Endothelial cell of hepatic sinusoid (primary cell): ENCODE data around the gene LYPLAL1.

Experiments
- in situ Hi-C: cut with HindIII; loops from 2 replicates; pipeline ENCODE4 v1.10.0; 2017; ENCODE audit warnings: low sequenced_read_pairs

Gene LYPLAL1

DNA sequence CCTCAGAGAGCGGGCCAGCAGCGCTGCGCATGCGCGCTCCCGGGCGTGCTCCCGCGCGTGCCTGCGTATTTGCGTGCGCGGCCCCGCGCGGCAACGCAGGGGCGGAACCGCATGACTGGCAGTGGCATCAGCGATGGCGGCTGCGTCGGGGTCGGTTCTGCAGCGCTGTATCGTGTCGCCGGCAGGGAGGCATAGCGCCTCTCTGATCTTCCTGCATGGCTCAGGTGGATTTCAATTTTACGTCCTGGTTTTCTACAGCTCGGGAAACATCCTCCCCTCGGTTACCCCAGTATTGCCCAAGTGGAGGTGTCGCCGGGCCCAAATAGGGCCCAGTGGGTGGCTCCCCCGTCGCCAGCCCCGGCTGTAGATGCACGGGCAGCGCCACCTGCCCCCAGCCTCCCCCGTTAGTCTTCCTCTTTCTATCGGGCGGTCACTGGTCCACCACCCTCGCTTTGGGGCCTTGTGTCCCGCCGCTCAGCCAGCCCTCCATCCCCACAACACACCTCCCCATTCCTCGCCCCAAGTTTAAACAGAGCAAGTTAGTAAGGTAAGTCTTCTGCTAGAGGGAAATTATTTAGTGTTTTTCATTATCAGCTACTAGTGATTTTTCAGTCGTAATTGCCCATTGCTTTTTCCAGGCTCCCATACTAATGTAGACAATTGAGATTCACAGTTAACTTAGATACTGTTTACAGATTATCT is at the start of gene LYPLAL1:
Gene LYPLAL1, plus strand, starts transcription at position 121 of the 702 bp plus-strand sequence. Its CDS starts 13 bp downstream, at position 134.
- in situ Hi-C loops = no loop called here

DNA sequence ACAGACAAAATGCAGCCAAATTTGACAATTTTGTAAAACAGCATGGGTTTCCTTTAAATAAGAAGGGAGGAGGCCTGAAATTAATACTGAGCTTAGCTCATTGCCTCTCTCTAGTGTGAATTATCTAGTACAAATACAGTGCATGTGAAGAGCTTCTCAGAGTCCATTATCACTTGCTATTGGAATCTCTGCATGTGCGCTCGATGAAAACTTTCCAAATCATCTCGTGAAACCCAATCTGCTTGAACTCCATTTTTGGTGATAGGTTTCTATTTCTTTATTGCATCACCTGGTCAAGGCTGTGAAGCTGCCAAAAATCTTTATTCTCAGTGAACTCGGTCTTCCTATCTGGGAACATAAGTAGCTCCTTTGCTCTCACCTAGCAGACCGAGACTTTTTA is 49.5 kb upstream of the LYPLAL1 start:
- in situ Hi-C loops = no loop called here

DNA sequence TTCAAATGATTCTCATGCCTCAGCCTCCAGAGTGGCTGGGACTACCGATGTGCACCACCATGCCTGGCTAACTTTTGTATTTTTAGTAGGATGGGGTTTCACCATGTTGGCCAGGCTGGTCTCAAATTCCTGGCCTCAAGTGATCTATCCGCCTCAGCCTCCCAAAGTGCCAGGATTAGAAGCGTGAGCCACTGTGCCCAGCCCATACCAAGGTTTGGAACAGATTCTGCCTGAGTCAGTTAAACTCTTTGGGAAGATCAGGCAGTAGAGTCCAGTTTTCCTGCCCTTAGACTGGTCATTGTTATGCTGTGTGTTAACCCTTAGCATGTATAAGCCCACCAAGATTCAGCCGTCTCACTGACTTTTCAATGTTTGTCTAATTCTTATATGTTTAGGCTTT is 48.3 kb upstream of the LYPLAL1 start:
- in situ Hi-C loops = no loop called here

DNA sequence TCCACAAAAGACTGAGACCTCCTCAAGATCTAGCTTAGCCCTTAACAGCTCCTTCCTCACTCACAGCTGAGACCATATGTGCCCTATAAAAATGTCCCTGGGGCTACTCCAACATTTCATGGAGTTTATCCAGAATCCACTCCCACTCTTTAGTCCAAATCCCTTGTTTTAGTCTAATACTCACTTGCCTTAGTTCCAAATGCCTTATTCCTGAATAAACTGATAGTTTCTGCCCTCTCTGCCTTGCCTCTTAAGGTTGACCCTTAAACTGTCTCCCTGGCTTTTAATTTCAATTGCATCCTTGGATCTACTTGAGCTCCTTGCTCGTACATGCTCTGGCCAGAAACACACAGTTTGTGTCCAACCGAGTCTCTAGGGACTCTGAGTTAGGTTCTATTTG is 47.3 kb upstream of the LYPLAL1 start:
- in situ Hi-C loops = no loop called here

DNA sequence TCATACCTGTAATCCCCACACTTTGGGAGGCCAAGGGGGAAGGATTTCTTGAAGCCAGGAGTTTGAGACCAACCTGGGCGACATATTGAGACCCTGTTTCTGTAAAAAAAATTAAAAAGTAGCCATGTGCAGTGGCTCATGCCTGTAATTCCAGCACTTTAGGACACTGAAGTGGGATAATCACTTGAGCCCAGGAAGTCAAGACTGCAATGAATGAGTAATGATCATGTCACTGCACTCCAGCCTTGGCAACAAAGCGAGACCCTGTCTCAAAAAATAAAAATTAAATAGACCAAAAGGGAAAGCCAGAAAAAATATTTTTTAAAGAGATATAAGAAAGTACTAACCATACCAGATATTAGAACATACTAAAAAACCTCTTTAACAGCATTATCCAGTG is 44.7 kb upstream of the LYPLAL1 start:
- in situ Hi-C loops = no loop called here

DNA sequence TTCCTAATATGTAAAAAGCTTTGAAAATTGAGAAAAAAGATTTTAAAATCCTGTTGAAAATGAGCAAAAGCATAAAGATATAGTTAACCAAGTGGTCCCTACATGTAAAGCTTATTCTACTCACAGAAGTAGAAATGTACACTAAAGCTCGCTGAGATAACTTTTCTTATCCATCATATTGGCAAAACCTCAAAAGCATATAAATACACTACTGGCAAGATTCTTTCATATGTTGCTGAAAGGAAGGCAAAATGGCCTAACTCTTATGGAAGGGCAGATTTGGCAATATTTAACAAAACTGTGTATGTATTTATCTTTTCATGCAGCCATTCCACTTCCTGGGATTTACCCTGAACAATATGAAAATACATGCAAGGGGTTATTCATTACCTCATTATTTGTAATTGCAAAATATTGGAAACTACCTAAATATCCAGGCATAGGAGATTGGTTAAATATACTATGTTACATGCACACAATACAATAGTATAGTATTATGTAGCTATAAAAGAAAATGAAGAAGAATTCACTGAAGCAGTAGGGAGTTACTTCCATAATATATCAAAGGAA is 43.2 kb upstream of the LYPLAL1 start:
- in situ Hi-C loops = no loop called here

DNA sequence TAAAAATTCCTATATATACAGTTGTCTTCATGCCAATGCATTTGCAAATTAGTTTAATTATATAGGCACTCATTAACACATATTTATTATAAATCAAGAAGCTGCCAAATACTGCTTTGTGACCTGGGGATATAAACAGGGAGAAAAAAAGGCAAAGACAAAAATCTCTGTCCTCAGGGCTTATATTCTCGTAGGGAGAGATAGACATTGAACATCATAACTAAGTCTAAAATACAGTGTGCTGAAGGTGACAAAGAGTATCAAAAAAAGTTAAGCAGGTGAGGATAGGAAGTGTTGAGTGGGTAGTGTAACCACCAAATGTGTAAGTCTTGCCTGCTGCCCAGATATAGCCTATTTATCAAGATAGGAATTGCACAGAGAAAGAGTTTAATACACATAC is 40.7 kb upstream of the LYPLAL1 start:
- in situ Hi-C loops = no loop called here

DNA sequence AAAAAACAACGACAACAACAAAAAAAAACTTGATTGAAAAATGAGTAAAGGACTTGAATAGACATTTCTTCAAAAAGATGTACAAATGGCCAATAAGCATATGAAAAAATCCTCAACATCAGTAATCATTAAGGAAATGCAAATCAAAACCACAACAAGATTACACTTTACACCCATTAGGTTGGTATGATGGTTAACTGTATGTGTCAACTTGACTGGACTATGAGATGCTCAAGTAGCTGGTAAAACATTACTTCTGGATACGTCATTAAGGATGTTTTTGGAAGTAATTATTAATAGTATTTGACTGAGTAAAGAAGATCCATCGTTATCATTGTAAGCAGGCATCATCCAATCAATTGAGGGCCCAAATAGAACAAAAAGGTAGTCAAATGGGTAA is 34.9 kb upstream of the LYPLAL1 start:
- in situ Hi-C loops = no loop called here

DNA sequence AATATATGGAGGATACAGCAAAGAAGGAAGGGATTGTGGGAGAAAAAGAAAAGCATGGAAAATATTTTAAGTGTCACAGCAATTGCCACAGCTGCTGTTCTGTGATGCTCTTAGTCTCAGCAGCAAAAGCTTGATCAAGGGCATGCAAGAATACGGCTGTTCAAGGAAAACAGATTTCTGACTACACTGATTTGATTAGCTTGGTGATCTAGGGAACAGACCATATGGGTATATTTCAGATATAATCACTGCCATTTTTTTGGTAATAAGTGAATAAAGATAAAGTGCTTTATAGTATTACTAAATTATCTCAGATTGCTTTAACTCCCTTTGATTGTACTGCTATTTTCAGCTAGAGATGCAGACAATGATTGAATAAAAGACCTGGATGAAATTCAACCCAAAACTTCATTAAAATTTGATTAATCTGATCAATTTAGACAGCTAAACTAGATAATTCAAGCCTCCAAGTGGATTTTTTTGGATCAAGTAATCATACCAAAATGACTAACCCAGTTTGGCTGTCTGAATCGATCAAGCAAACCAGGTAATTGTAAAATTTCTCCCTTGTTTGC is 33.3 kb upstream of the LYPLAL1 start:
- in situ Hi-C loops = no loop called here

DNA sequence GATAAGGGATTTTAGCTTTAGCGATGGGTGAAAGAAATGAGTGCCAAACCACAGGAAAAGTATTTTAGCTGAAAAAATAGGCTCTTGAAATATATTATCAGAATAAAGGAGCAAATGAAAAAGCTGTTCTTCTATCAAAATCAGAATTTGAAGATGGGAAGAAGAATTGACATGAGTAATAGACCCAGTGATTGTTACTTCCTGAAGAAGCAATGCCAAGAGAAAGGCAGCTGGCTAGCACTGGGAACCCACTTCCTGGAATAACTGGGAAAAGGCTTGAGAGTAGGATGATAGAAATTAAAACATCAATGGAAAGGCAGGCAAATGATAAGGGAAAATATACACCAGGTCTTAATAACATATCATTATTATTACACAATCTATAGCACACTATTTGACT is 29.9 kb upstream of the LYPLAL1 start:
- in situ Hi-C loops = no loop called here

DNA sequence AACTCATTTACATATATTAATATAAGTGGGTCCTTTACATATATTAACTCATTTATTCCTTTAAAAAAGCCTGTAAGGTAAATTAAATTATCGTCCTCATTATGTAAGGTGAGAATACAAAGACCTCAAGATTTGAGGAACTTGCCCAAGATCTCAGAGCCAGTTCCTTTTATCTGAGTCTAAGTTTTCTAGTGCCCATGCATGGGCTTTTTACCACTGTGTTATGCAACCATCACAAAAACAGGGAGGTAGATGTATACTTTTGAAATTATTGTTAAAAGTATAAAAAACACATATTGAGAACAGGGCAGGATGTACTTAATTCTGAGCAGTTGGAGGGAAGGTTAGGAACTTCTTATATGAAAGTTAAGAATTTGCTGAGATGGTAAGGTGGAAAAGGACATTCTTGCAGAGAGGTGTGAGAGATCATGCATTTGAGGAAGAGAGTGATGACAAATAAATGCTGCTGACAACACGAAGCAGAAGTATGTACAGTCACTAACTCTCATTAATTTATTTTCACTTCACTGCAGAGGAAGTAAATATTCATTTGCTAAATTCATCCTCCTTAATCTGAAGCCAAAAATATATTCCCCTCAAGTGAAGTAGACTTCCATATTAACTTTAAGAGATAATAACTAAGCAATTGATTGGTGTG is 28.9 kb upstream of the LYPLAL1 start:
- in situ Hi-C loops = no loop called here

DNA sequence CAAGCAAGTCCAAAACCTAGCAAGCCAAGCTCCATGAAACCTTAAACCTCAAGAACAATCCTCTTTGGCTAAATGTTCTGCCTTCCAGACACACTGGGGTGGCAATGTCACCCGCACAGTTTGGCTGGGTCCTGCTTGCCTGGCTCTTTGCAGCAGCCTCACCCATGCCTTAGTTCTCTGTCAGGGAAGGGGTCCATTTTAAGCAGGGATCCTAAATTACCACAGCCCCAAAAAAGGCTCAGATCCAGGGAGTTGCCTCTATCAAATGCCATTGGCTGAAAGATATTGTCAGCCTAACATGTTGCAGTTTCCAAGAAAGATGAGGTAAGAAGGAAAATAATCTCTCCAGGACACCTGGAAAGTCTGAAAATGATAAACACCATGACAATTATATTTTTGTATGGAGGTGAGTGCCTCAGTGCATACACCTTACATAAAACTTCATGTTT is 26.1 kb upstream of the LYPLAL1 start:
- in situ Hi-C loops = no loop called here

DNA sequence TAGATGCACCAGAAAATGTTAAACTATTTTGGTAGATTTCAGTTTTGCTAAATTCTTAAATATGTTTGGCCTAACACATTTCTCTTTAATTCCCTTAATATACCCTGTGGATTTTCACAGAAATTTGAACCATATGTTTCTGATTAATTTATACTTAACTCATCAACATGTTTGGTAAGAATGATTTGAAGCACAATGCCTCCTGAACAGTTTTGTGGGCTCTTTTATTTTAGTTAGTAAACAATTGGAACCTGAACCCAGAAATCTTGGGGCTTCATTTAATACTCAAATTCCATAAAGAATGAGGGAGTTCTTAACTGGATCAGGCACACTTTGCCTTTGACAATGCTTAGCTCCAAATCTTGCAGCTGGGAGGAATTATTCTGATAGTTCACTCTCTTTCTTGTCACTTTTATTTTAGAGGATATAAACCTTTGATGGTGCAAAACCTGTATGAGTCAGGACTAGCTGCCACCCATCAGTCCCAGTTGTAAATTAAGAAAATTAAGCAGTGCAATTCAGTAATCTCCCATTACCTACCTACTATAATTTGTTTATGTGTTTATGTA is 24.6 kb upstream of the LYPLAL1 start:
- in situ Hi-C loops = no loop called here

DNA sequence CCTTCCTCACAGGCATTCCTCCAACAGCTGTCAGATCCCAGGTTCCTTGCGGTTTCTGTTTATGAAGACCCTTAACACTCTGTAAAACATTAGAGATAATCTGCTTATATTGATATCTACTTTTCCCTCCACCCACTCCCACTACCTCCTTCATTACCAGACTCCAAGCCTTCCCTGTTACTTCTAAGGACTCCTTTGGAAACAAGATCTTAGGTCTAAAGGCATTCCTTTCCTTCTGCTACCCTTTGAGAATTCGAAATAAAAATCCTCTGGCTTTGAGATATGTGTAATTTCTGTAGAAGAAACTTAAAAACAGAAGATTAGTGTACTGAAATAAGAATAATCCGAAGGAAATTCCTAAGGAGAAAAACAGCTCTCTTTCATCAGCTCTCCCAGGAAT is 23.7 kb upstream of the LYPLAL1 start:
- in situ Hi-C loops = no loop called here

DNA sequence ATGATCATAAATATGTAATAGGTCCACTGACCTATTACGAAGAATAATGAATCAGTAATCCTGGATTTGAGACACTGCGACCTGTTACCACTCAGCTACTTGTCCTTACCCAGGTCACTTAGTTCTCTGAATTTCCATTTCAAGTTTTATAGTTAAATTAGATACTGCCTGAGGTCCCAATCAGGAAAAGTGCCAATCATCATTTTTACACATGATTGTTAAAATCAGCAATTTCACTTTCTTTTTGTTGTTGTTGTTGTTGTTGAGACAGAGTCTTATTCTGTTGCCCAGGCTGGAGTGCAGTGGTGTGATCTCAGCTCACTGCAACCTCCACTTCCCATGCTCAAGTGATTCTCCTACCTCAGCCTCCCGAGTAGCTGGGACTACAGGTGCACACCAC is 22.8 kb upstream of the LYPLAL1 start:
- in situ Hi-C loops = no loop called here

DNA sequence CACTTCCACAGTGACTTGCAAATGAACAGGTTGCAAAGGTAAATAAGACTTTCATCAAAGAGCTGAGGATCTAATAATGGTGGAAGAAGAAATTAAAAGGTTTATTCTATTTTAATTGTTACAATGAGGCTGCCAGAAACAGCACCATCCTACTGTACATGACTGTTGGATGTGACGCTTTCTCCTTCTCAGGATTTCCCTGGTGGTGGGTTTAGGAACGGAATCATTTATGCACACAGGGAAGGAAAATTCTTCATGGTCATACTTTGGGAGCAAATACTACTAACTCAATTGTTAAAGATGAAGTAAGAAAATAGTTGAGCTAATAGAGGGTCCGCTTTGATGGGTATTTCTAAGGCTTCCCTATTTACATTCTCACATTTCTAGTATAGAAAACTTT is 22.2 kb upstream of the LYPLAL1 start:
- in situ Hi-C loops = no loop called here

DNA sequence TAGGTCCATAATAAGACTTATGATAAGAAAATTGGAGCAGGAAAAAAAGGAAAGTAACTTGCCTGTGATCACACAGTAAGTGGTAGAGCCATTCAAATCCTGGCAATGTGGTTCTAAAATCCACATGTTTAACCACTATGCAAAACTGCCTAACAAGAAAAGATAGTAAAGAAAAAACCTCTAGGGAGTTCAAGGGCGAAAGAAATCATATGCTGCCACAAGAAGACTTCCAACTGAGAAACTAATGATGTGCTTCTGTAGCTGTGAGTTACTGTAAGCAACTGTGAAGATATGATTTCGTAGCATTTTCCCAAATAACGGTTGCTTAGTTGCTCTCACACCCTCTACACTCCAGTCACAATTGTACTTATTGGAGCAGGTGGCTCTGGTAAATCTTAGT is 20.9 kb upstream of the LYPLAL1 start:
- in situ Hi-C loops = no loop called here

DNA sequence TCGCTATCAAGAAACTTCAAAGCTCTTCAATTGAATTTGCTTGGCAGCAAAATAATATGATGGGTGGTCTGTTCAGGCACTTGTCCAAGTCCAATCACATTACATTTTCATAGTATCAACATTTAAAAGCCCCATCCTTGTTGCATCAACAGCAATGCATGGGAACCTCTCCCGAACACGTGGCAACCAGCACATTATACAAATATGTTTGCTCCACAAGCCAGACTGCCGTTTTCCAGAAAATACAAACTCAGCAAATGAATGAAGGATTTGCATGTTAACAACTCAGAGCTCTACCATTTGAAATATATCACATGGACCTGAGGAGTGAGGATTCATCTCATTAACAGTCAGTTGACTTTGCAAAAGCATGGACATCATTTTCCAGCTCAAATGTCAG is 20.0 kb upstream of the LYPLAL1 start:
- in situ Hi-C loops = no loop called here

DNA sequence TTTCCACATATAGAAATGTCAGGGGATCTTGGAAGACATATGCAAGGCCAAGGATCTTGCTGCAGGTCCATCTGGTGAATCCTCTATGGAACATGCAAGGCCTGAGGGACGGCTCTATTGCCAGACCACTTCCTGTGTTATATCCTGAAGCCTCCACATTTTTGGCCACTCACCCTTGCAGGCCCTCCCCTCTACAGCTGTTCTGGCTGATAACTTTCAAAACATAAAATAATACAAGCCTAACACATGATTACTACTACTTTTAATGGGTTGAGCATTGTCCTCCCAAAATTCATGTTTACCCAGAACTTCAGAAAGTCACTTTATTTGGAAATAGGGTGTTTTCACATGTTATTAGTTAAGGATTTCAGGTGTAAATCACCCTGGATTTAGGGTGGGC is 18.5 kb upstream of the LYPLAL1 start:
- in situ Hi-C loops = no loop called here

DNA sequence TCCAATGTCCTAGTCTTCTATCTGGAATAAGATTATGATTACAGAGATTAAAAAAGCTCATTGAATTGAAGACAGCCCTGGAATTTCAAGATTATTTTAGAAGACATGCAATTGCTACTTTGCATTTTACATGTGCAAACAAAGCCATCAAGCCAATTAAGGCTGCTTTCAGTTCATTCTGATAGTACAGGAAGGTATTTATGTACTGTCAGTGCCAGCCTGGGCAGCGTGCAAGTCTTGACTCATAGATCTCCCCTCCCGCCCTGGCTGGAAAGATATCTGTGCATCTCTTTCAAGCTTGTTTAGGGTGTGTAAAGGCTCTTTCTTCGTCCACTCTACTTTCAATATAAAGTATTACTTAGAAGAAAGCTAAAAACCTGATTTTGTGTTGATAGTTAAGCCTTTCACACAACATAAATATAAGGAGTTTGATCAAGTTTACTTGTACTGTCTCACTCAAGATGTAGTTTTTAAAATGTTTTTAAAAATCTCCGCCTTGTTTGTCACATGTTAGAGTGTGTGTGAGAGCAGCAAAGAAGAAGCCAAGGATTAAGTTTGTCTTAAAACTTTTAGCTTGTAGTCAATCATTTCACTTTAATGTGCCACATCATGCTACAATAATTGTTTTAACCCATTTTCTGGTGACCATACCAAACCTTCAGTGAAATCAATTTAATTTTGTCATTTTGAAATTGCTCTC is 13.6 kb upstream of the LYPLAL1 start:
- in situ Hi-C loops = no loop called here

DNA sequence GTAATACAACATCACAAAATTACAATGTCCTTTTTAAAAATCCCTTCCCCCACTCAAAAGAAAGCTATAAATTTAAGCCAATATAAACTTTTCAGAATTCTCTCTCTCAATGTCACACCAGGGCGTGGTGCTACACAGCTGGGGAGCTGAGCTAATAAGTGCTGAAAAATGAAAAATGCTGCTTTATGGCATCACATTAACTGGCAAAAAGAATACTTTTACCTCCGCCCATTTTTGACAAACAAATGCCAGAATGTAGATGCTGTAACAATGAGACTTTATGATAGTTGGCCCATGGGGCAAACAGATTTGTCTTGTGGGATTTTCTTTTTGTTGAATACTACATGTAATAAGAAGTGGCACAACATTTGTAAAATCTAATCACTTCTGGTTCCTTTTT is 12.7 kb upstream of the LYPLAL1 start:
- in situ Hi-C loops = no loop called here
